ENCODE results near the gene AOX1. TPM values are rescaled to one million over a fixed set of nuclear protein-coding genes. Genes with fewer than 3 reads are reported as not detected.

AOX1 gene
- total and polyA plus RNA-seq, 2 of the 8 experiments (the other 6 are each of a cell fraction or from before 2014, with no cell fraction given): 5.6 to 8.3 TPM

DNA sequence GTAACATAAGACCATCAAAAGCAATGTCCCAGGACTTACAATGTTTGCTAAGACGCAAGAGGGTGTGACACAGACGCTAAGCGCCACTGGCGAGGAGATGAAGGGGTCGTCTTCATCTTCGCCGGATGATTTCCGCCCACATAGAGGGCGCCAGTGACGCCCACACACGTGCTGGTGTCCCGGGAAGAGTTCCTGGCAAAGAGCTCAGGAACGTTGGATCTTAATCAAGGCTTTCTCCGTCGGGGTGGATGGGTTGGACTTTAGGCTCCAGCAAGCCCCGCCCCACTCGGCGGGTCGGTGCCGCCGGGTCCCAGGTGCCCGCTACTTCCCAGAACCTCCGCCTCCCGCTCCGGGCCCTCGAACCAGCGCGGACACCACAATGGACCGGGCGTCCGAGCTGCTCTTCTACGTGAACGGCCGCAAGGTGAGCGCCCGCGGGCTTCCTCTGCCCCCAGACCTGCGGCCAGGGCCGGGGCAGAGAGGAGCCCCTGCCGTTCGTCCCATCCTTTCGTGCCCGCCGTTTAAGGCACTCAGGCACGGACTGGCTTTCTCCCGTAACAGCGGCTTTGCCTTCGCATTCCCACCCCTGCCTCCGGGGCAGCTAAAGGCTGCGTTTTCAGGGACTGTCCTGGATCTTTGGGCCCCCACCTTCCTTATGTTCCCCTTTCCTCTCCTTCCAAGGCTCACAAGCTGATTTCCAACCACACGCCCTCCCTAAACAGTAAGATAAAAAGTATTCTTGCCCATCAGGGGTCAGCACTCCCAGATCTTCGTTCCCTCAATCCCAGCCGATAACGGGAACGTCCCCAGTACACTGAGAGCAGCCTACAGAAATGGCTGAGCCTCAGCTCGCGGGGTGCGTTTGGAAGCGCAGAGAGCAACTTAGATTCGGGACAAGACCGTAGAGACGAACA is at the start of gene AOX1 (continued):
- TF ChIP-seq JUND (IDR thresholded peaks at IDR 0.05; ENCODE audit: low read length) (0 out of 2 replicates have a peak, but pooled peaks have one; percentile 4), CBX5 (IDR thresholded peaks at IDR 0.05; ENCODE audit: low read depth, low read length) (no peak), KDM4A (IDR thresholded peaks at IDR 0.05; ENCODE audit: low read depth, low read length, severe bottlenecking) (peak; percentile 96), HDAC2 (IDR thresholded peaks at IDR 0.05; ENCODE audit: borderline replicate concordance in 1 of 2, low read depth in 2 of 2, low read length in 2 of 2) (peak; percentile 29 to 31; a peak in 1 of 4 replicates), SP1 (IDR thresholded peaks at IDR 0.05; ENCODE audit: low read depth, low read length) (0 out of 2 replicates have a peak, but pooled peaks have one; percentile 34), EZH2 (IDR thresholded peaks at IDR 0.05; ENCODE audit: low read depth, low read length, severe bottlenecking) (no peak), BCL11A (IDR thresholded peaks at IDR 0.05; ENCODE audit: low read depth in 2 of 2, low read length in 2 of 2) (no peak), CHD1 (IDR thresholded peaks at IDR 0.05; ENCODE audit: low read depth, low read length) (no peak; the same call in 1 of the 2 replicates), TBP (IDR thresholded peaks at IDR 0.05; ENCODE audit: low read depth, low read length) (peak; percentile 11; the same call in 1 of the 2 replicates), SRF (IDR thresholded peaks at IDR 0.05; ENCODE audit: low read depth, low read length) (no peak), RAD21 (IDR thresholded peaks at IDR 0.05 in 1 of 2, conservative IDR thresholded peaks at IDR 0.05 in 1 of 2; ENCODE audit: low read depth in 2 of 2, low read length in 2 of 2) (peak; percentile 6 to 8; a peak in 2 of 4 replicates), CREB1 (IDR thresholded peaks at IDR 0.05) (peak; percentile 84), MAFK (IDR thresholded peaks at IDR 0.05; ENCODE audit: low read depth, low read length) (no peak), RNF2 (IDR thresholded peaks at IDR 0.05; ENCODE audit: borderline replicate concordance, low read depth, low read length, missing control alignments, poor library complexity, severe bottlenecking) (no peak), POLR2A (IDR thresholded peaks at IDR 0.05; ENCODE audit: control extremely low read depth in 1 of 2, low read depth in 2 of 2, low read length in 2 of 2) (peak; percentile 68 to 71), SAP30 (IDR thresholded peaks at IDR 0.05; ENCODE audit: insufficient read depth, insufficient replicate concordance, low read length) (peak; percentile 50), SIX5 (IDR thresholded peaks at IDR 0.05; ENCODE audit: low read depth, low read length) (no peak), TEAD4 (IDR thresholded peaks at IDR 0.05; ENCODE audit: low read depth, low read length) (no peak), POU5F1 (IDR thresholded peaks at IDR 0.05; ENCODE audit: low read depth, low read length) (no peak), TCF12 (IDR thresholded peaks at IDR 0.05; ENCODE audit: low read depth, low read length) (no peak), KDM5A (IDR thresholded peaks at IDR 0.05; ENCODE audit: low read length) (no peak)
- TF ChIP-seq, protein P1, sequence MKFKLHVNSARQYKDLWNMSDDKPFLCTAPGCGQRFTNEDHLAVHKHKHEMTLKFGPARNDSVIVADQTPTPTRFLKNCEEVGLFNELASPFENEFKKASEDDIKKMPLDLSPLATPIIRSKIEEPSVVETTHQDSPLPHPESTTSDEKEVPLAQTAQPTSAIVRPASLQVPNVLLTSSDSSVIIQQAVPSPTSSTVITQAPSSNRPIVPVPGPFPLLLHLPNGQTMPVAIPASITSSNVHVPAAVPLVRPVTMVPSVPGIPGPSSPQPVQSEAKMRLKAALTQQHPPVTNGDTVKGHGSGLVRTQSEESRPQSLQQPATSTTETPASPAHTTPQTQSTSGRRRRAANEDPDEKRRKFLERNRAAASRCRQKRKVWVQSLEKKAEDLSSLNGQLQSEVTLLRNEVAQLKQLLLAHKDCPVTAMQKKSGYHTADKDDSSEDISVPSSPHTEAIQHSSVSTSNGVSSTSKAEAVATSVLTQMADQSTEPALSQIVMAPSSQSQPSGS (IDR thresholded peaks at IDR 0.05; ENCODE audit: low read length): no peak
